K562 (cell line): Measurements from ENCODE around the gene SDS. TPM values are rescaled to one million over a fixed set of nuclear protein-coding genes. Genes with fewer than 3 reads are reported as not detected.

Source experiments
- ATAC-seq: fragments of 200-7000 bp; cut with Tn5 transposase; 3 replicates; pipeline ENCODE4 v1.9.1; 2020; ENCODE audit warnings: moderate library complexity
- BruUV-seq: library from RNA; stranded (reverse); fragments of 400-500 nt; replicated peaks from 2 replicates; lab custom pipeline; 2021; lab: Mats Ljungman, UMichigan
- CTCF ChIA-PET: fragments of 300-600 bp; formaldehyde crosslinking; extraction: SDS; loops from one replicate; lab custom pipeline; 2021; ENCODE audit warnings: low intra/inter-chr PET ratio; lab: Yijun Ruan, JAX
- POLR2A ChIA-PET: fragments of 300-600, 350-650 bp; sonication (Branson Sonifier 250); formaldehyde crosslinking; extraction: SDS; loops from one replicate; lab custom pipeline; 2021; ENCODE audit warnings: antibody characterized with exemption, inconsistent platforms; lab: Yijun Ruan, JAX
- DNase-seq, 4 experiments: peaks; one replicate each; pipeline versions ENCODE4 v3.0.0 to v3.0.0-alpha.2; 2011 to 2018; ENCODE audit warnings: low spot score in 3 of 4, mixed read lengths in 3 of 4; ENCODE audit errors: extremely low read depth in 1 of 4
- FAIRE-seq: peaks from 2 replicates; lab custom pipeline; 2011; peaks lifted over from hg19 to GRCh38; lab: Jason Lieb, UNC
- H2AFZ ChIP-seq: 2 replicates; pipeline ENCODE4 v1.6.0; 2011; ENCODE audit warnings: low read depth, low read length, control low read depth, inconsistent platforms
- H3K27ac ChIP-seq: fragments of 200-600 bp; 3 replicates; pipeline ENCODE4 v1.8.0; 2011; ENCODE audit warnings: low read depth, mild to moderate bottlenecking, control low read depth, inconsistent platforms, low read length, moderate library complexity, mixed read lengths; ENCODE audit errors: extremely low read depth
- H3K27me3 ChIP-seq, 2 experiments: fragments of 300-600 bp in 1 of 2; 2 replicates in 1 of 2; 3 replicates in 1 of 2; pipeline versions ENCODE4 v1.6.0 to v1.8.0; 2011; ENCODE audit warnings: inconsistent platforms in 2 of 2, low read length in 2 of 2, mild to moderate bottlenecking in 1 of 2, mixed read lengths in 1 of 2, moderate library complexity in 1 of 2; ENCODE audit not compliant: control insufficient read depth in 2 of 2, insufficient read depth in 2 of 2
- H3K36me3 ChIP-seq: fragments of 300-600 bp; 3 replicates; pipeline ENCODE4 v1.8.0; 2011; ENCODE audit warnings: mild to moderate bottlenecking, low read length, inconsistent platforms; ENCODE audit not compliant: control insufficient read depth, insufficient read depth
- H3K4me1 ChIP-seq, 2 experiments: fragments of 200-600 bp in 1 of 2; replicated peaks in 1 of 2; 2 replicates in 1 of 2; 3 replicates in 1 of 2; pipeline versions ENCODE4 v1.5.1 to v1.8.0; 2011; ENCODE audit warnings: inconsistent platforms in 2 of 2, low read length in 2 of 2, mild to moderate bottlenecking in 1 of 2, mixed read lengths in 1 of 2, moderate library complexity in 1 of 2; ENCODE audit not compliant: control insufficient read depth in 2 of 2, insufficient read depth in 2 of 2
- H3K4me2 ChIP-seq: 2 replicates; pipeline ENCODE4 v1.6.1; 2011; ENCODE audit warnings: low read length, control low read depth, inconsistent platforms, mixed read lengths; ENCODE audit not compliant: insufficient read depth
- H3K4me3 ChIP-seq: fragments of 200-600 bp; sonication (generic), shearing (Covaris generic); 2 replicates; pipeline ENCODE4 v1.5.1; 2016; ENCODE audit warnings: control low read depth, inconsistent platforms
- H3K79me2 ChIP-seq: fragments of 200-600 bp; 3 replicates; pipeline ENCODE4 v1.8.0; 2011; ENCODE audit warnings: low read length, inconsistent platforms; ENCODE audit not compliant: control insufficient read depth, insufficient read depth
- H3K9ac ChIP-seq, 2 experiments: 2 replicates each; pipeline versions ENCODE4 v1.6.0 to v1.6.1; 2011; ENCODE audit warnings: low read depth in 2 of 2, low read length in 2 of 2, control low read depth in 1 of 2, inconsistent platforms in 1 of 2, mild to moderate bottlenecking in 1 of 2, mixed read lengths in 1 of 2; ENCODE audit not compliant: insufficient read depth in 1 of 2
- H3K9me1 ChIP-seq: one replicate; pipeline ENCODE4 v1.6.0; 2011; ENCODE audit warnings: inconsistent platforms, mild to moderate bottlenecking, low read length, moderate library complexity; ENCODE audit not compliant: control insufficient read depth, insufficient read depth
- H3K9me3 ChIP-seq: replicated peaks from 2 replicates; pipeline ENCODE4 v1.5.1; 2011; ENCODE audit warnings: low read depth, low read length, inconsistent platforms; ENCODE audit not compliant: control insufficient read depth, insufficient read depth
- H4K20me1 ChIP-seq: replicated peaks from 2 replicates; pipeline ENCODE4 v1.6.1; 2011; ENCODE audit warnings: low read length, inconsistent platforms, mixed read lengths; ENCODE audit not compliant: control insufficient read depth, insufficient read depth
- ADNP ChIP-seq: fragments of 200-800 bp; sonication (Bioruptor generic); IDR thresholded peaks from 2 replicates; pipeline ENCODE4 v1.6.1; 2016; ENCODE audit warnings: missing genetic modification characterization, missing compliant biosample characterization
- ARID2 ChIP-seq: fragments of 450-650 bp; IDR thresholded peaks from 2 replicates; pipeline ENCODE4 v1.6.1; 2017; ENCODE audit warnings: antibody characterized with exemption, mild to moderate bottlenecking
- ASH1L ChIP-seq: fragments of 450-650 bp; IDR thresholded peaks from 2 replicates; pipeline ENCODE4 v1.6.1; 2018; ENCODE audit warnings: borderline replicate concordance, mild to moderate bottlenecking, low read depth; ENCODE audit not compliant: partially characterized antibody
- BACH1 ChIP-seq: fragments of 200-800 bp; sonication (Bioruptor generic); IDR thresholded peaks from 2 replicates; pipeline ENCODE4 v1.6.1; 2016; ENCODE audit warnings: missing genetic modification characterization, missing compliant biosample characterization
- E2F4 ChIP-seq: sonication (generic); formaldehyde crosslinking; IDR thresholded peaks from 2 replicates; pipeline ENCODE4 v1.8.0; 2022; ENCODE audit warnings: mild to moderate bottlenecking, low read depth, missing genetic modification reagents
- KDM2B ChIP-seq: fragments of 250-450 bp; sonication (Bioruptor Pico); IDR thresholded peaks from 2 replicates; pipeline ENCODE4 v1.8.0; 2021; ENCODE audit warnings: mild to moderate bottlenecking, moderate library complexity
- POLR2G ChIP-seq: fragments of 200-400 bp; formaldehyde crosslinking; IDR thresholded peaks from 2 replicates; pipeline ENCODE4 v1.6.1; 2017; ENCODE audit warnings: low read depth, mild to moderate bottlenecking, antibody characterized with exemption, low read length, moderate library complexity
- PTBP1 ChIP-seq: fragments of 200-400 bp; formaldehyde crosslinking; IDR thresholded peaks from 2 replicates; pipeline ENCODE4 v1.6.1; 2017; ENCODE audit warnings: low read depth, low read length
- PTRF ChIP-seq: fragments of 450-650 bp; IDR thresholded peaks from 2 replicates; pipeline ENCODE4 v1.6.1; 2016; ENCODE audit warnings: mild to moderate bottlenecking, missing genetic modification characterization, missing compliant biosample characterization
- RBM17 ChIP-seq: fragments of 200-400 bp; formaldehyde crosslinking; IDR thresholded peaks from 2 replicates; pipeline ENCODE4 v1.6.1; 2017; ENCODE audit warnings: low read depth, mild to moderate bottlenecking, low read length, borderline replicate concordance
- SMARCA5 ChIP-seq: fragments of 450-650 bp; IDR thresholded peaks from 2 replicates; pipeline ENCODE4 v1.6.1; 2016
- SRSF1 ChIP-seq: fragments of 200-400 bp; formaldehyde crosslinking; IDR thresholded peaks from 2 replicates; pipeline ENCODE4 v1.6.1; 2017; ENCODE audit warnings: mild to moderate bottlenecking, low read depth, low read length, moderate library complexity
- TAF15 ChIP-seq: fragments of 200-400 bp; formaldehyde crosslinking; IDR thresholded peaks from 2 replicates; pipeline ENCODE4 v1.6.1; 2017; ENCODE audit warnings: mild to moderate bottlenecking, low read depth, low read length, moderate library complexity
- XRCC3 ChIP-seq: fragments of 450-650 bp; IDR thresholded peaks from 2 replicates; pipeline ENCODE4 v1.6.1; 2017; ENCODE audit warnings: mild to moderate bottlenecking, moderate library complexity
- ZBTB43 ChIP-seq: sonication (generic); formaldehyde crosslinking; IDR thresholded peaks from 2 replicates; pipeline ENCODE4 v1.8.0; 2023; ENCODE audit warnings: mild to moderate bottlenecking, missing genetic modification reagents
- ZNF184 ChIP-seq: sonication (generic); formaldehyde crosslinking; IDR thresholded peaks from 2 replicates; pipeline ENCODE4 v1.5.0; 2020; ENCODE audit warnings: missing genetic modification reagents
- ZNF224 ChIP-seq: sonication (generic); formaldehyde crosslinking; IDR thresholded peaks from 2 replicates; pipeline ENCODE4 v1.8.0; 2022; ENCODE audit warnings: mild to moderate bottlenecking, missing genetic modification reagents
- ZNF408 ChIP-seq: fragments of 250-450 bp; sonication (Bioruptor Pico); IDR thresholded peaks from 2 replicates; pipeline ENCODE4 v1.4.0; 2020; ENCODE audit warnings: low read depth, mild to moderate bottlenecking, moderate library complexity
- ZNF699 ChIP-seq: fragments of 250-450 bp; sonication (Bioruptor Pico); IDR thresholded peaks from 2 replicates; pipeline ENCODE4 v1.8.0; 2021; ENCODE audit warnings: mild to moderate bottlenecking, moderate library complexity; ENCODE audit not compliant: insufficient replicate concordance
- WGBS: fragments of 100-300 bp; shearing (Covaris generic); methylation state at CpG from one replicate; pipeline ENCODE4 v1.1.6; 2016; ENCODE audit warnings: low coverage, mixed read lengths; ENCODE audit not compliant: insufficient coverage; ENCODE audit errors: missing lambda C conversion rate; 5-methylcytosine and 5-hydroxymethylcytosine counted together
- in situ Hi-C: fragments of 300-500 bp; cut with MboI; formaldehyde crosslinking; loops from 4 replicates; pipeline ENCODE4 v1.15.0; 2018; ENCODE audit warnings: inconsistent platforms, mixed read lengths
- intact Hi-C: fragments of 100-400 bp; cut with micrococcal nuclease; formaldehyde crosslinking; loops from 2 replicates; pipeline ENCODE4 v1.14.2; 2022
- polyA plus RNA-seq, 8 experiments: library from polyadenylated mRNA; depleted of rRNA in 4 of 8; stranded (reverse) in 5 of 8; unstranded in 3 of 8; fragments of >200 nt; fragmentation: Nextera tagmentation in 2 of 8; fragmentation: Illumina TruSeq in 1 of 8; extraction: Ambion mirVana in 2 of 8; extraction: Trizol in 1 of 8; gene quantifications; 2 replicates each; pipeline versions ENCODE4 v1.2.1 to v1.2.3, GENCODE V29; 2011 to 2014; ENCODE audit warnings: inconsistent platforms in 1 of 8, missing spikeins in 1 of 8
- total RNA-seq, 7 experiments: library from RNA; depleted of rRNA in 6 of 7; stranded (reverse); fragments of >200 nt in 6 of 7; fragmentation: Illumina TruSeq in 2 of 7; extraction: Trizol in 2 of 7; gene quantifications; 2 replicates each; pipeline versions ENCODE4 v1.2.1 to v1.2.3, GENCODE V29; 2011 to 2021; ENCODE audit warnings: low replicate concordance in 1 of 7
- TF ChIP-seq, protein P1 (sequence below): fragments of 450-650 bp; formaldehyde crosslinking; IDR thresholded peaks from 2 replicates; pipeline ENCODE4 v1.4.0; 2020; ENCODE audit warnings: mild to moderate bottlenecking, moderate library complexity

Gene SDS
- total and polyA plus RNA-seq, 9 of the 15 experiments (the other 6 are each of a cell fraction or from before 2014, with no cell fraction given): 0.07 to 1.1 (median 0.12) TPM; not detected in 1

- ChIA-PET POLR2A (no interaction called here), CTCF (no interaction called here)
- no TSS peak for BruUV-seq
- no peak overlapping the region for H3K4me3 ChIP-seq
- no peaks in the 10 kb centered on the region for H3K79me2 ChIP-seq
- peaks cover 0 to 8% of the 10 kb centered on the region in 2 experiments; a peak in 1 of 5 replicates for H3K27me3 ChIP-seq
- WGBS: 82% methylated on average over 20 of the region's 23 CpGs
- no peak overlapping the region for H3K4me2 ChIP-seq
- intact Hi-C loops: no loop called here
- FAIRE-seq: no peak
- no peak overlapping the region for H3K27ac ChIP-seq
- in situ Hi-C loops: loop anchor here (25.0 kb wide), 1 partner anchor 215 kb away; the partner anchor contains the start of genes DDX54 and RITA1
- H3K9me3 ChIP-seq: no peaks in the 10 kb centered on the region
- DNase-seq: no peak
- no peaks in the 10 kb centered on the region for H4K20me1 ChIP-seq
- ATAC-seq: no peak
- H3K9me1 ChIP-seq: no peaks in the 10 kb centered on the region
- no peaks in the 10 kb centered on the region for H3K36me3 ChIP-seq
- H3K9ac ChIP-seq: no peak overlapping the region
- peaks cover 10 to 23% of the 10 kb centered on the region in 2 experiments; a peak in 4 of 5 replicates for H3K4me1 ChIP-seq
- no peak overlapping the region for H2AFZ ChIP-seq
- no peak for TF ChIP-seq XRCC3
- no peak for TF ChIP-seq ZNF224 (CRISPR knock-in tag)
- TF ChIP-seq ARID2: no peak
- no peak for TF ChIP-seq ZNF184 (CRISPR knock-in tag)
- TF ChIP-seq TAF15: no peak
- TF ChIP-seq ZNF408 (CRISPR knock-in tag): no peak
- no peak for TF ChIP-seq SRSF1
- TF ChIP-seq, protein P1, sequence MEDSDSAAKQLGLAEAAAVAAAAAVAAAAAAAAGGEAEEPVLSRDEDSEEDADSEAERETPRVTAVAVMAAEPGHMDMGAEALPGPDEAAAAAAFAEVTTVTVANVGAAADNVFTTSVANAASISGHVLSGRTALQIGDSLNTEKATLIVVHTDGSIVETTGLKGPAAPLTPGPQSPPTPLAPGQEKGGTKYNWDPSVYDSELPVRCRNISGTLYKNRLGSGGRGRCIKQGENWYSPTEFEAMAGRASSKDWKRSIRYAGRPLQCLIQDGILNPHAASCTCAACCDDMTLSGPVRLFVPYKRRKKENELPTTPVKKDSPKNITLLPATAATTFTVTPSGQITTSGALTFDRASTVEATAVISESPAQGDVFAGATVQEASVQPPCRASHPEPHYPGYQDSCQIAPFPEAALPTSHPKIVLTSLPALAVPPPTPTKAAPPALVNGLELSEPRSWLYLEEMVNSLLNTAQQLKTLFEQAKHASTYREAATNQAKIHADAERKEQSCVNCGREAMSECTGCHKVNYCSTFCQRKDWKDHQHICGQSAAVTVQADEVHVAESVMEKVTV (CRISPR knock-in tag): no peak
- TF ChIP-seq PTBP1: 0 out of 2 replicates have a peak, but pooled peaks have one; percentile 39
- TF ChIP-seq BACH1 (tag): no peak
- TF ChIP-seq ADNP: peak; percentile 64
- no peak for TF ChIP-seq ZNF699 (CRISPR knock-in tag)
- no peak for TF ChIP-seq POLR2G
- no peak for TF ChIP-seq KDM2B (CRISPR knock-in tag)
- no peak for TF ChIP-seq RBM17
- TF ChIP-seq ZBTB43 (CRISPR knock-in tag): no peak
- TF ChIP-seq E2F4 (CRISPR knock-in tag): no peak
- TF ChIP-seq ASH1L: no peak
- no peak for TF ChIP-seq PTRF (tag)
- TF ChIP-seq SMARCA5: peak; percentile 66; the same call in 1 of the 2 replicates
Measured at GRCh38 chr12:113402586-113403260, 964 bp downstream of the SDS start.
